H1 (cell line): ENCODE data around the gene POLA1. TPM values are rescaled to one million over a fixed set of nuclear protein-coding genes. Genes with fewer than 3 reads are reported as not detected.

Source experiments
- GTF2F1 ChIP-seq: IDR thresholded peaks from 2 replicates; pipeline ENCODE4 v1.6.1; 2012; ENCODE audit warnings: low read depth, low read length, improper control_type of control experiment, borderline replicate concordance
- POU5F1 ChIP-seq: IDR thresholded peaks from 2 replicates; pipeline ENCODE4 v1.6.1; 2011; ENCODE audit warnings: low read depth, mild to moderate bottlenecking, low read length, moderate library complexity
- SP2 ChIP-seq: IDR thresholded peaks from 2 replicates; pipeline ENCODE4 v1.6.1; 2012; ENCODE audit warnings: mild to moderate bottlenecking, low read length, inconsistent platforms
- TAF1 ChIP-seq: IDR thresholded peaks from 2 replicates; pipeline ENCODE4 v1.6.1; 2011; ENCODE audit warnings: mild to moderate bottlenecking, low read depth, low read length
- TEAD4 ChIP-seq: IDR thresholded peaks from 2 replicates; pipeline ENCODE4 v1.6.1; 2012; ENCODE audit warnings: low read depth, low read length, inconsistent platforms, mixed read lengths
- polyA plus RNA-seq, 7 experiments: library from polyadenylated mRNA; depleted of rRNA in 3 of 7; stranded (reverse) in 5 of 7; unstranded in 2 of 7; fragments of >200 nt in 5 of 7; fragments of 200-250 nt in 2 of 7; gene quantifications; 1 replicate in 5 of 7; 2 replicates in 1 of 7; 4 replicates in 1 of 7; pipeline versions ENCODE4 v1.2.1 to v1.2.3, GENCODE V29; 2011 to 2013; ENCODE audit warnings: missing spikeins in 2 of 7, mixed read lengths in 2 of 7
- total RNA-seq: library from RNA; stranded (reverse); fragmentation: NEBNext Ultra II Directional; extraction: Animal tissue kit (Norgen Biotek cat#: 25700); gene quantifications from 2 replicates; pipeline ENCODE4 v1.2.1, GENCODE V29; 2021

The POLA1 gene
- total and polyA plus RNA-seq, 2 of the 8 experiments (the other 6 are each of a cell fraction or from before 2014, with no cell fraction given) = 5.6 to 34.9 TPM

DNA sequence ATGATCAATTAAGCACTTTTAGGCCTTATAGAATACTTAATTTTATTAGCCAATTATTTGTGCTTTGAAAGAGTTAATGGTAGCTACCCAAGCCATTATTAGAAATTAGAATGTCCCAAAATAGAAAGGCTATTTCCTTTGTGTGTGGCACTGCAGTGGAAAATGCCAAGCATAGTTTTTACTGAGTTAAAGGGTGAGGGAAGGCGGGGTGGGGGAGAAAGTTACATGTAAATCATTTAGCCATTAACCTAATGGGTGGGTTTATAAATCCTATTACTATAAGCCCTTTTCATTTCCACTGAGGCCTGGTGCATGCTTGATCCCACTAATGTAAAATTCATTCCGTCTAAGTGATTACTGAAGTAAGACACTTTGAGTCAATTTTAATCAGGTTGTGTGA lies 105.8 kb downstream of the POLA1 start (continued):
- no peak for TF ChIP-seq TEAD4
- TF ChIP-seq SP2 = no peak
- no peak for TF ChIP-seq POU5F1
- no peak for TF ChIP-seq TAF1
- no peak for TF ChIP-seq GTF2F1
